Lower leg skin (tissue), 4 donors: ENCODE data around the gene PROSER3. TPM values are rescaled to one million over a fixed set of nuclear protein-coding genes. Genes with fewer than 3 reads are reported as not detected.

Experiments used
- DNase-seq, 2 donors: peaks; one replicate each; pipeline ENCODE4 v3.0.0-alpha.2; 2019; ENCODE audit warnings: low spot score in 2 of 2
- H3K4me3 ChIP-seq: fragments of 200-600 bp; sonication (generic); 2 replicates; pipeline ENCODE4 v1.5.1; 2017; ENCODE audit warnings: mild to moderate bottlenecking, low read depth; ENCODE audit not compliant: poor library complexity, severe bottlenecking
- CTCF ChIP-seq, 3 donors: fragments of 450-650 bp; IDR thresholded peaks; one replicate each; pipeline ENCODE4 v1.5.1; 2016; ENCODE audit warnings: antibody characterized with exemption in 3 of 3, mild to moderate bottlenecking in 3 of 3, moderate library complexity in 2 of 3
- POLR2A ChIP-seq, 2 donors: fragments of 450-650 bp; IDR thresholded peaks; one replicate each; pipeline ENCODE4 v1.6.1; 2016 to 2017; ENCODE audit warnings: antibody characterized with exemption in 2 of 2, mild to moderate bottlenecking in 1 of 2, moderate library complexity in 1 of 2
- WGBS, 2 donors: methylation state at CpG; one replicate each; pipeline ENCODE4 v1.1.5; 2018; 5-methylcytosine and 5-hydroxymethylcytosine counted together
- intact Hi-C: fragments of 100-400 bp; cut with DNase I; formaldehyde crosslinking; loops from one replicate; pipeline ENCODE4 v1.15.0; 2023; ENCODE audit warnings: low total_unique reads
- total RNA-seq, 4 donors: library from RNA; depleted of rRNA; stranded (reverse); fragments of >200 nt; gene quantifications; one replicate each; pipeline ENCODE4 v1.1.0, GENCODE V29; 2016

PROSER3 gene
- total RNA-seq, 4 donors from 2014 or later = 9.2 to 20.4 (median 12.9) TPM

GRCh38 chr19:35785339-35785627 lies 27.3 kb downstream of the PROSER3 start:
- no peak overlapping the region for H3K4me3 ChIP-seq
- WGBS, 2 donors = 85 to 89% methylated on average over 8 to 10 of the region's 10 CpGs
- intact Hi-C loops = no loop called here
- DNase-seq = no peak
- no peak for TF ChIP-seq CTCF (IDR thresholded peaks at IDR 0.05)
- no peak for TF ChIP-seq POLR2A (IDR thresholded peaks at IDR 0.05)

GRCh38 chr19:35786299-35787160 lies 28.6 kb downstream of the PROSER3 start:
- no peak overlapping the region for H3K4me3 ChIP-seq
- no peak for DNase-seq
- TF ChIP-seq POLR2A (IDR thresholded peaks at IDR 0.05) = no peak
- TF ChIP-seq CTCF (IDR thresholded peaks at IDR 0.05) = no peak
- intact Hi-C loops = no loop called here
- 91 to 94% methylated on average over 27 to 31 of the region's 31 CpGs for WGBS, 2 donors

GRCh38 chr19:35787227-35787799 lies 29.3 kb downstream of the PROSER3 start:
- no peak overlapping the region for H3K4me3 ChIP-seq
- intact Hi-C loops = no loop called here
- no peak for DNase-seq
- 92 to 94% methylated on average over 4 to 15 of the region's 15 CpGs for WGBS, 2 donors
- TF ChIP-seq POLR2A (IDR thresholded peaks at IDR 0.05) (no peak), CTCF (IDR thresholded peaks at IDR 0.05) (no peak)

- H3K4me3 ChIP-seq = no peak overlapping the region
- TF ChIP-seq POLR2A (IDR thresholded peaks at IDR 0.05) (no peak), CTCF (IDR thresholded peaks at IDR 0.05) (no peak)
- intact Hi-C loops = no loop called here
- no peak for DNase-seq
- WGBS, 2 donors = 82 to 86% methylated on average over 12 of the region's 12 CpGs
Measured at GRCh38 chr19:35788205-35788960, 30.4 kb downstream of the PROSER3 start.

- intact Hi-C loops = no loop called here
- DNase-seq = no peak
- 79 to 84% methylated on average over 11 of the region's 11 CpGs for WGBS, 2 donors
- TF ChIP-seq POLR2A (IDR thresholded peaks at IDR 0.05) (no peak), CTCF (IDR thresholded peaks at IDR 0.05) (no peak)
- no peak overlapping the region for H3K4me3 ChIP-seq
Measured at GRCh38 chr19:35789195-35789977, 31.4 kb downstream of the PROSER3 start.
